ENCODE measurements around the gene KIAA0930. TPM values are rescaled to one million over a fixed set of nuclear protein-coding genes. Genes with fewer than 3 reads are reported as not detected.
A peak's percentile ranks its signal among the peaks of the same experiment; 100 is the strongest.

KIAA0930 gene
- total and polyA plus RNA-seq, 4 experiments from 2014 or later, result 1.2 to 36.7 (median 14.8) TPM

- intact Hi-C loops (cut with micrococcal nuclease), result no loop called here
- Mint-ChIP-seq H3K4me1 (peaks cover 5 to 12% (median 7%) of the 10 kb centered on the region in 4 donors), H3K36me3 (peaks cover 27 to 39% of the 10 kb centered on the region in 2 donors), H3K27me3 (no peaks in the 10 kb centered on the region), H3K27ac (peak overlapping the region in 1 of 7 donors; percentile 8), H3K4me3 (no peak overlapping the region), H3K9me3 (no peaks in the 10 kb centered on the region)
- CTCF ChIA-PET (ENCODE audit: partially characterized antibody), result no interaction called here
- Histone ChIP-seq H3K27ac (ENCODE audit: low read depth, low read length) (no peak overlapping the region), H3K4me1 (ENCODE audit: insufficient read depth, low read length) (no peaks in the 10 kb centered on the region), H3K4me3 (ENCODE audit: low read length in 2 of 2) (no peak overlapping the region), H3K36me3 (ENCODE audit: insufficient read depth, low read length) (peaks cover 19% of the 10 kb centered on the region), H3K9me3 (ENCODE audit: control insufficient read depth in 1 of 2, low read length in 2 of 2) (no peaks in the 10 kb centered on the region), H3K27me3 (ENCODE audit: insufficient read depth, low read length) (no peaks in the 10 kb centered on the region)
- DNase-seq, result no peak
- POLR2A ChIA-PET (ENCODE audit: partially characterized antibody), result interaction anchor here (0.5 kb wide), 1 partner anchor 26 kb away, joined by 3 read pairs; no protein-coding TSS in a partner anchor
These were observed 51.9 kb downstream of the KIAA0930 start for GRCh38 chr22:45188779-45189178.

DNA sequence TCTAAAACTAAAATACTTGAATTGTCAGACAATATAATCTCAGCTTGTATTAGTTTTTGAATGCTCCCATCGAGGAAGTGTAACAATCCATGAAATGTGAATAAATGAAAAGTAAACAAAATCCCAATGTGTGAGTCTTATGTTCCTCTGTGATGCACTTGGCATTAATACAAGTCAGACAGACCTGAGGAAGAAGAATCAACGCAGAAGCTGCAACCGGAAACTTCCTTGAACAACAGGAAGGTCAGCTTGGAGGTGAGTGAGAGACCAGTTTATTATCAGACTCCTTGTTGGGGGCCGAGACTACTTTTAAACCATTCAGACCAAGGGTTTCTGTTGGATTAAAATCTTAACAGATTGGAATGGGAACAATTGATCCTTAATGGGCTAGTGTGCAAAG, 52.8 kb downstream of the KIAA0930 start:
- POLR2A ChIA-PET (ENCODE audit: partially characterized antibody), result no interaction called here
- Mint-ChIP-seq H3K4me3 (no peak overlapping the region), H3K9me3 (no peaks in the 10 kb centered on the region), H3K27me3 (no peaks in the 10 kb centered on the region), H3K36me3 (peaks cover 30 to 47% of the 10 kb centered on the region in 2 donors), H3K4me1 (peaks cover 5 to 12% (median 7%) of the 10 kb centered on the region in 4 donors), H3K27ac (peak overlapping the region in 1 of 7 donors; percentile 38)
- Histone ChIP-seq H3K36me3 (ENCODE audit: insufficient read depth, low read length) (peaks cover 26% of the 10 kb centered on the region), H3K27ac (ENCODE audit: low read depth, low read length) (no peak overlapping the region), H3K9me3 (ENCODE audit: control insufficient read depth in 1 of 2, low read length in 2 of 2) (no peaks in the 10 kb centered on the region), H3K4me3 (ENCODE audit: low read length in 2 of 2) (no peak overlapping the region), H3K4me1 (ENCODE audit: insufficient read depth, low read length) (no peaks in the 10 kb centered on the region), H3K27me3 (ENCODE audit: insufficient read depth, low read length) (no peaks in the 10 kb centered on the region)
- no peak for DNase-seq
- CTCF ChIA-PET (ENCODE audit: partially characterized antibody), result no interaction called here
- intact Hi-C loops (cut with micrococcal nuclease), result no loop called here

GRCh38 chr22:45185718-45186514, 54.8 kb downstream of the KIAA0930 start:
- POLR2A ChIA-PET (ENCODE audit: partially characterized antibody), result no interaction called here
- intact Hi-C loops (cut with micrococcal nuclease), result no loop called here
- peaks cover 40 to 63% of the 10 kb centered on the region in 2 donors for H3K36me3 Mint-ChIP-seq
- no peaks in the 10 kb centered on the region for H3K27me3 ChIP-seq (ENCODE audit: insufficient read depth, low read length)
- no peaks in the 10 kb centered on the region for H3K27me3 Mint-ChIP-seq
- H3K27ac ChIP-seq (ENCODE audit: low read depth, low read length), result no peak overlapping the region
- H3K36me3 ChIP-seq (ENCODE audit: insufficient read depth, low read length), result peaks cover 38% of the 10 kb centered on the region
- H3K4me3 ChIP-seq (ENCODE audit: low read length in 2 of 2), result no peak overlapping the region
- DNase-seq, result no peak
- peaks cover 5 to 16% (median 13%) of the 10 kb centered on the region in 4 donors for H3K4me1 Mint-ChIP-seq
- peak overlapping the region; percentile 60 to 89 (median 75) for H3K27ac Mint-ChIP-seq
- no peaks in the 10 kb centered on the region for H3K9me3 Mint-ChIP-seq
- H3K4me3 Mint-ChIP-seq, result no peak overlapping the region
- CTCF ChIA-PET (ENCODE audit: partially characterized antibody), result no interaction called here
- H3K9me3 ChIP-seq (ENCODE audit: control insufficient read depth in 1 of 2, low read length in 2 of 2), result no peaks in the 10 kb centered on the region
- H3K4me1 ChIP-seq (ENCODE audit: insufficient read depth, low read length), result peaks cover 10% of the 10 kb centered on the region

- H3K9me3 ChIP-seq (ENCODE audit: control insufficient read depth in 1 of 2, low read length in 2 of 2), result no peaks in the 10 kb centered on the region
- H3K36me3 ChIP-seq (ENCODE audit: insufficient read depth, low read length), result peaks cover 49% of the 10 kb centered on the region
- H3K27me3 ChIP-seq (ENCODE audit: insufficient read depth, low read length), result no peaks in the 10 kb centered on the region
- POLR2A ChIA-PET (ENCODE audit: partially characterized antibody), result interaction anchor here (1.7 kb wide), 1 partner anchor 11 kb away, joined by 10 read pairs; no protein-coding TSS in a partner anchor
- Mint-ChIP-seq H3K36me3 (peaks cover 55 to 80% of the 10 kb centered on the region in 2 donors), H3K9me3 (no peaks in the 10 kb centered on the region), H3K27me3 (no peaks in the 10 kb centered on the region), H3K4me3 (no peak overlapping the region), H3K27ac (peak overlapping the region in 3 of 7 donors; percentile 6 to 62 (median 53)), H3K4me1 (peaks cover 17 to 35% (median 27%) of the 10 kb centered on the region in 4 donors)
- no peak for DNase-seq
- H3K27ac ChIP-seq (ENCODE audit: low read depth, low read length), result no peak overlapping the region
- peaks cover 29% of the 10 kb centered on the region for H3K4me1 ChIP-seq (ENCODE audit: insufficient read depth, low read length)
- CTCF ChIA-PET (ENCODE audit: partially characterized antibody), result no interaction called here
- intact Hi-C loops (cut with micrococcal nuclease), result no loop called here
- H3K4me3 ChIP-seq (ENCODE audit: low read length in 2 of 2), result no peak overlapping the region
These were observed 56.7 kb downstream of the KIAA0930 start for GRCh38 chr22:45183974-45184373.

GRCh38 chr22:45181766-45182165, 58.9 kb downstream of the KIAA0930 start:
- H3K27ac ChIP-seq (ENCODE audit: low read depth, low read length), result no peak overlapping the region
- Mint-ChIP-seq H3K27ac (peak overlapping the region; percentile 42 to 90 (median 73)), H3K9me3 (no peaks in the 10 kb centered on the region), H3K4me1 (peaks cover 21 to 56% (median 38%) of the 10 kb centered on the region in 4 donors), H3K4me3 (no peak overlapping the region), H3K36me3 (peaks cover 65 to 90% of the 10 kb centered on the region in 2 donors), H3K27me3 (no peaks in the 10 kb centered on the region)
- POLR2A ChIA-PET (ENCODE audit: partially characterized antibody), result interaction anchor here (1.7 kb wide), 1 partner anchor 9 kb away, joined by 7 read pairs; no protein-coding TSS in a partner anchor
- DNase-seq, result no peak
- H3K27me3 ChIP-seq (ENCODE audit: insufficient read depth, low read length), result no peaks in the 10 kb centered on the region
- CTCF ChIA-PET (ENCODE audit: partially characterized antibody), result no interaction called here
- H3K36me3 ChIP-seq (ENCODE audit: insufficient read depth, low read length), result peaks cover 58% of the 10 kb centered on the region
- H3K4me1 ChIP-seq (ENCODE audit: insufficient read depth, low read length), result peaks cover 39% of the 10 kb centered on the region
- no peaks in the 10 kb centered on the region for H3K9me3 ChIP-seq (ENCODE audit: control insufficient read depth in 1 of 2, low read length in 2 of 2)
- no peak overlapping the region for H3K4me3 ChIP-seq (ENCODE audit: low read length in 2 of 2)
- intact Hi-C loops (cut with micrococcal nuclease), result no loop called here

DNA sequence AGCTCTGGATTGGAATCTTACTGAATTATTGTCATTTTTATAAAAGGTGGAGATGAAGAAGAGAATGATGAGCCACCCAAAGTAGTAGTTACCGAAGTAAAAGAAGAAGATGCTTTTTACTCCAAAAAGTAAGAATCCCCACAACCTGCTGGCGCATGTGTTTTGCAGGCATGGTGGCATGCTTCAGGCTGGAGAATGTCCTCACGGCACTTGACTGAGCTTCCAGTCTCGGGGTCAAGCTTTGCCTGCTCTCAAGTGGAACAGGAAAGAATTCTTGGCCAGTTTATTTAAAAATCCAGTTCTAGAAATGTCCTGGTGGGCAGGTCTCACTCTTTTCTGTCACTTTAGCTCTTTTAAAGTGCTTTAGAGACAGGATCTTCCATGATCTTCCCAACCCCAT, 59.5 kb downstream of the KIAA0930 start:
- Histone ChIP-seq H3K36me3 (ENCODE audit: insufficient read depth, low read length) (peaks cover 63% of the 10 kb centered on the region), H3K27ac (ENCODE audit: low read depth, low read length) (no peak overlapping the region), H3K4me1 (ENCODE audit: insufficient read depth, low read length) (peaks cover 44% of the 10 kb centered on the region), H3K9me3 (ENCODE audit: control insufficient read depth in 1 of 2, low read length in 2 of 2) (no peaks in the 10 kb centered on the region), H3K4me3 (ENCODE audit: low read length in 2 of 2) (no peak overlapping the region), H3K27me3 (ENCODE audit: insufficient read depth, low read length) (no peaks in the 10 kb centered on the region)
- no peaks in the 10 kb centered on the region for H3K9me3 Mint-ChIP-seq
- DNase-seq, result no peak
- H3K27me3 Mint-ChIP-seq, result no peaks in the 10 kb centered on the region
- peaks cover 23 to 60% (median 41%) of the 10 kb centered on the region in 4 donors for H3K4me1 Mint-ChIP-seq
- no peak overlapping the region for H3K4me3 Mint-ChIP-seq
- ChIA-PET POLR2A (ENCODE audit: partially characterized antibody) (interaction anchor here (1.7 kb wide), 1 partner anchor 9 kb away, joined by 7 read pairs; no protein-coding TSS in a partner anchor), CTCF (ENCODE audit: partially characterized antibody) (interaction anchor here (1.5 kb wide), 1 partner anchor 27 kb away, joined by 3 read pairs; no protein-coding TSS in a partner anchor)
- H3K27ac Mint-ChIP-seq, result peak overlapping the region in 6 of 7 donors; percentile 36 to 90 (median 76)
- peaks cover 68 to 94% of the 10 kb centered on the region in 2 donors for H3K36me3 Mint-ChIP-seq
- intact Hi-C loops (cut with micrococcal nuclease), result no loop called here

DNA sequence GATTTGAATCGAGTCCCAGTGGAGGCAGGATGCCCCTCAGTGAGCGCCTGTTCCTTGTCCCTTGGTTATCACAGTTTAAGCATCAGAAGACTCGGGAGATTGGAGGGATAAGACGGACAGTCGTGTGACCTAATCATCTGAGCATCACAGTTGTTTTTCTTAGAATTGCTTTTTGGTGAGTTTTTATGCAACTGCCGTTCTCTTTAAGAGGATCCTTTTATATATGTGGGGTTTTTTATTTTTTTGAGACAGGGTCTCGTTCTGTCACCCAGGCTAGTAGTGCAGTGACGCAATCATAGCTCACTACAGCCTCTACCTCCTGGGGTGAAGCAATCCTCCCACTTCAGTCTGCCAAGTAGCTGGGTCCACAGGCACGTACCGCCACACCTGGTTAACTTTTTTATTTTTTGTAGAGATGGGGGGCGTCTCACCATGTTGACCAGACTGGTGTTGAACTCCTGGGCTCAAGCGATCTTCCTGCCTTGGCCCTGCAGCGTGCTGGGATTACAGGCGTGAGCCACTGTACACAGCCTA, 60.5 kb downstream of the KIAA0930 start:
- peaks cover 27 to 64% (median 45%) of the 10 kb centered on the region in 4 donors for H3K4me1 Mint-ChIP-seq

More for the DNA sequence above, 60.5 kb downstream of the KIAA0930 start:
- Histone ChIP-seq H3K4me1 (ENCODE audit: insufficient read depth, low read length) (peaks cover 55% of the 10 kb centered on the region), H3K27me3 (ENCODE audit: insufficient read depth, low read length) (no peaks in the 10 kb centered on the region), H3K27ac (ENCODE audit: low read depth, low read length) (peak overlapping the region; percentile 34), H3K9me3 (ENCODE audit: control insufficient read depth in 1 of 2, low read length in 2 of 2) (no peaks in the 10 kb centered on the region), H3K36me3 (ENCODE audit: insufficient read depth, low read length) (peaks cover 60% of the 10 kb centered on the region), H3K4me3 (ENCODE audit: low read length in 2 of 2) (no peak overlapping the region)
- H3K9me3 Mint-ChIP-seq, result no peaks in the 10 kb centered on the region
- ChIA-PET POLR2A (ENCODE audit: partially characterized antibody) (interaction anchor here (1.9 kb wide), 1 partner anchor 17 kb away, joined by 8 read pairs; the partner anchor contains the start of gene NUP50), CTCF (ENCODE audit: partially characterized antibody) (interaction anchor here (1.5 kb wide), 1 partner anchor 28 kb away, joined by 3 read pairs; no protein-coding TSS in a partner anchor)
- no peaks in the 10 kb centered on the region for H3K27me3 Mint-ChIP-seq
- H3K27ac Mint-ChIP-seq, result peak overlapping the region; percentile 48 to 93 (median 90)
- no peak for DNase-seq
- intact Hi-C loops (cut with micrococcal nuclease), result no loop called here
- peaks cover 66 to 93% of the 10 kb centered on the region in 2 donors for H3K36me3 Mint-ChIP-seq
- peak overlapping the region in 2 of 8 donors; percentile 2 to 10 for H3K4me3 Mint-ChIP-seq

All from CD4-positive, alpha-beta memory T cell (primary cell).